ENCODE measurements around the gene UBAC2. TPM values are rescaled to one million over a fixed set of nuclear protein-coding genes. Genes with fewer than 3 reads are reported as not detected.

The UBAC2 gene
- total and polyA plus RNA-seq, 2 of the 8 experiments (the other 6 are each of a cell fraction or from before 2014, with no cell fraction given) = 75.9 to 76.9 TPM

DNA sequence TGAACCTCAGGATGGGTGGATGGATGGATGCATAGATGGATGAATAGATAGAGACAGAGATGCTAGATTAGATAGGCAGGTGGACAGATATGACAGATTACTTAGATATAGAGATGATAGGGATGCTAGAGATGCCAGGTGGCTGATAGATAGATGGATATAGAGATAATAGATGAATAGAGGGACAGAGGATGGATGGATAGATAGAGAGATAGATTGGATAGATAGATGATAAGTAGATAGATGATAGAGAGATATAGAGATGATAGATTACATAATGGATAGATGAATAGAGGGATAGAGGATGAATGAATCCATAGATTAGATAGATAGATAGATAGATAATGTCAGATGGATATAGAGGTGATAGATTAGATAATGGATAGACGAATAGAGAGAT, 212.2 kb downstream of the UBAC2 start (continued):
- TF ChIP-seq EP300 (IDR thresholded peaks at IDR 0.05; ENCODE audit: borderline replicate concordance in 1 of 2, low read depth in 2 of 2, low read length in 2 of 2) = no peak
- TF ChIP-seq HDAC2 (IDR thresholded peaks at IDR 0.05; ENCODE audit: borderline replicate concordance in 1 of 2, low read depth in 2 of 2, low read length in 2 of 2) = no peak
- TF ChIP-seq PHF8 (conservative IDR thresholded peaks at IDR 0.05; ENCODE audit: low read depth, low read length) = no peak
